A549 treated with AZD2906 at 1 μM for 4 hours (cell line): Measurements from ENCODE around the gene ATOH8. TPM values are rescaled to one million over a fixed set of nuclear protein-coding genes. Genes with fewer than 3 reads are reported as not detected.

Experiments
- total RNA-seq: library from RNA; stranded (reverse); fragments of 200-300 nt; extraction: Qiagen RNA extraction; gene quantifications from 5 replicates; pipeline ENCODE4 v1.2.3, GENCODE V29; 2022

ATOH8 gene
- 19.8 to 30.1 TPM (median 27.1 TPM) in 5 replicates for total RNA-seq

DNA sequence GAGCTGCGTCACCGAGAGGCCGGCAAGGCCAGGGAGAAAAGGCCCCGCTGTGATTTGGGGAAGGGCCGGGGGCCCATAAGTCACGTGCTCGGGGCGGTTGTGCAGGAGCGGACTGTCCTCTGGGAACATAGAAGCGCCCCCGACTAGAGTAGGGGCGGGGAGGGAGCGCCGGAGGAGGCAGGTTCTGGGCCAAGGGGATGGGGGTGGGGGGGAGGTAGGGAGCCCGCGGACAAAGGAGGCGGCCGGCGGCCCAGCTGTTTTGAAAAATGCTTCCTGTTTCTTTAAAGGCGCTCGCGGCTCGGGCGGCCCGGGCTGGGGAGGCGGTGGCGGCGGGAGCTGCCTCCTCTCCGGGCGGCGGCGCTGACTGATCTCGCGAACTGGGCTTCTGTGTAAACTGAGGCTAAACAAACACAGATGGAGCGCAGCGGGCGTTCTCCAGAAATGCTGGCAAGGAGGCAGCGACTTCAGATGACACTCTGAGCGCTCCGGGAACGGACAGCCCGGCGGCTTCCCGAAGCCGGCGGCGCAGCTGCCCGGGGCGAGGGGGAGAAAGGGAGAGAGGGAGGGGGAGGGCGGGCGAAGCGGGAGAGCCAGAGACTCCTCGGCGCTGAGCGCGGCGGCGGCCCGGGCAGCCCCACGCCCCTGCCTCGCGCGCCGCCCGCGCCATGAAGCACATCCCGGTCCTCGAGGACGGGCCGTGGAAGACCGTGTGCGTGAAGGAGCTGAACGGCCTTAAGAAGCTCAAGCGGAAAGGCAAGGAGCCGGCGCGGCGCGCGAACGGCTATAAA is at the start of gene ATOH8:
Gene ATOH8, plus strand, starts transcription at position 467 of the 788 bp plus-strand sequence. Its CDS starts 199 bp downstream, at position 666.

Other genes starting within 250 kb of the ATOH8 start
- gene MAT2A, start 214.8 kb upstream of the ATOH8 start, total RNA-seq: 540 to 610 TPM (median 553 TPM) in 5 replicates
- gene GGCX, start 192.5 kb upstream of the ATOH8 start, total RNA-seq: 40.5 to 44.4 TPM (median 42.6 TPM) in 5 replicates
- 14.8 to 19.3 TPM (median 16.2 TPM) in 5 replicates for gene VAMP8, start 176.4 kb upstream of the ATOH8 start, total RNA-seq
- gene VAMP5, start 169.6 kb upstream of the ATOH8 start, total RNA-seq: 0.09 to 0.53 TPM (median 0.16 TPM) in 3 of 5 replicates, not detected in the others
- 169 to 199 TPM (median 193 TPM) in 5 replicates for gene RNF181, start 158.2 kb upstream of the ATOH8 start, total RNA-seq
- 12.3 to 17.2 TPM (median 16.1 TPM) in 5 replicates for gene TMEM150A, start 151.3 kb upstream of the ATOH8 start, total RNA-seq
- gene C2orf68, start 141.9 kb upstream of the ATOH8 start, total RNA-seq: 19.6 to 28.7 TPM (median 26.5 TPM) in 5 replicates
- gene USP39, start 137.8 kb upstream of the ATOH8 start, total RNA-seq: 68.0 to 79.7 TPM (median 72.8 TPM) in 5 replicates
- gene SFTPB, start 85.8 kb upstream of the ATOH8 start, total RNA-seq: 0.10 to 0.25 TPM (median 0.12 TPM) in 5 replicates
- 0.20 to 0.45 TPM (median 0.35 TPM) in 4 of 5 replicates, not detected in the other for gene GNLY, start 59.6 kb upstream of the ATOH8 start, total RNA-seq
- gene ST3GAL5, start 135.0 kb downstream of the ATOH8 start, total RNA-seq: 23.9 to 31.5 TPM (median 28.6 TPM) in 5 replicates